H9 (cell line): ENCODE results near the gene THBS4. TPM values are rescaled to one million over a fixed set of nuclear protein-coding genes. Genes with fewer than 3 reads are reported as not detected.

Experiments used
- DNase-seq: peaks from one replicate; pipeline ENCODE4 v3.0.0-alpha.2; 2017
- H2AFZ ChIP-seq: one replicate; pipeline ENCODE4 v1.6.1; 2013; ENCODE audit warnings: mild to moderate bottlenecking, low read length, control low read depth, moderate library complexity
- H2AK5ac ChIP-seq: 2 replicates; pipeline ENCODE4 v1.6.1; 2013; ENCODE audit warnings: low read length, control low read depth, mixed read lengths; ENCODE audit not compliant: insufficient read length
- H2BK120ac ChIP-seq: one replicate; pipeline ENCODE4 v1.6.1; 2013; ENCODE audit warnings: low read depth, mild to moderate bottlenecking, low read length, control low read depth, inconsistent platforms; ENCODE audit not compliant: poor library complexity, severe bottlenecking
- H2BK12ac ChIP-seq: 2 replicates; pipeline ENCODE4 v1.6.1; 2013; ENCODE audit warnings: low read length, control low read depth, mixed read lengths, low read depth; ENCODE audit not compliant: insufficient read length
- H2BK15ac ChIP-seq: 2 replicates; pipeline ENCODE4 v1.6.1; 2013; ENCODE audit warnings: low read depth, low read length, control low read depth
- H2BK20ac ChIP-seq: one replicate; pipeline ENCODE4 v1.6.1; 2013; ENCODE audit warnings: low read depth, mild to moderate bottlenecking, low read length, control low read depth, inconsistent platforms; ENCODE audit not compliant: poor library complexity, severe bottlenecking
- H2BK5ac ChIP-seq: 2 replicates; pipeline ENCODE4 v1.6.1; 2013; ENCODE audit warnings: low read length, control low read depth, mixed read lengths; ENCODE audit not compliant: insufficient read length
- H3K14ac ChIP-seq: 2 replicates; pipeline ENCODE4 v1.6.1; 2013; ENCODE audit warnings: low read length, control low read depth; ENCODE audit not compliant: insufficient read depth
- H3K18ac ChIP-seq: 2 replicates; pipeline ENCODE4 v1.6.1; 2013; ENCODE audit warnings: low read depth, mild to moderate bottlenecking, mixed read lengths, low read length, control low read depth; ENCODE audit not compliant: insufficient read length
- H3K23ac ChIP-seq: 2 replicates; pipeline ENCODE4 v1.6.1; 2013; ENCODE audit warnings: low read length, control low read depth, mixed read lengths, low read depth; ENCODE audit not compliant: insufficient read length
- H3K23me2 ChIP-seq: 2 replicates; pipeline ENCODE4 v1.6.1; 2013; ENCODE audit warnings: low read depth, mild to moderate bottlenecking, mixed read lengths, low read length, control low read depth; ENCODE audit not compliant: insufficient read length, poor library complexity, severe bottlenecking
- H3K27ac ChIP-seq: 2 replicates; pipeline ENCODE4 v1.5.1; 2013; ENCODE audit warnings: low read length, control low read depth, mixed read lengths, low read depth; ENCODE audit not compliant: insufficient read length
- H3K27me3 ChIP-seq: 2 replicates; pipeline ENCODE4 v1.6.1; 2013; ENCODE audit warnings: low read length, control low read depth, inconsistent platforms; ENCODE audit not compliant: insufficient read depth
- H3K4ac ChIP-seq: 2 replicates; pipeline ENCODE4 v1.6.1; 2013; ENCODE audit warnings: low read depth, mild to moderate bottlenecking, control low read depth, inconsistent platforms, low read length, moderate library complexity
- H3K4me1 ChIP-seq: 2 replicates; pipeline ENCODE4 v1.6.1; 2013; ENCODE audit warnings: low read length, control low read depth, inconsistent platforms; ENCODE audit not compliant: insufficient read depth
- H3K4me2 ChIP-seq: 2 replicates; pipeline ENCODE4 v1.6.1; 2013; ENCODE audit warnings: low read length, control low read depth, mixed read lengths; ENCODE audit not compliant: insufficient read length, insufficient read depth
- H3K56ac ChIP-seq: 2 replicates; pipeline ENCODE4 v1.6.1; 2013; ENCODE audit warnings: low read depth, mild to moderate bottlenecking, mixed read lengths, low read length, control low read depth; ENCODE audit not compliant: insufficient read length
- H3K79me1 ChIP-seq: 2 replicates; pipeline ENCODE4 v1.6.1; 2013; ENCODE audit warnings: low read depth, mild to moderate bottlenecking, moderate library complexity, low read length, control low read depth, inconsistent platforms; ENCODE audit not compliant: insufficient read depth, poor library complexity, severe bottlenecking
- H3K79me2 ChIP-seq: 2 replicates; pipeline ENCODE4 v1.6.1; 2013; ENCODE audit warnings: low read length, control low read depth, inconsistent platforms; ENCODE audit not compliant: insufficient read depth
- H3K9ac ChIP-seq: 2 replicates; pipeline ENCODE4 v1.6.1; 2013; ENCODE audit warnings: low read length, control low read depth, mixed read lengths; ENCODE audit not compliant: insufficient read length; ENCODE audit errors: extremely low read depth
- H3K9me3 ChIP-seq: one replicate; pipeline ENCODE4 v1.6.1; 2013; ENCODE audit warnings: low read depth, low read length, inconsistent platforms; ENCODE audit not compliant: control insufficient read depth
- H3T11ph ChIP-seq: one replicate; pipeline ENCODE4 v1.6.1; 2013; ENCODE audit warnings: mild to moderate bottlenecking, low read length, control low read depth, inconsistent platforms
- H4K20me1 ChIP-seq: one replicate; pipeline ENCODE4 v1.6.1; 2013; ENCODE audit not compliant: control insufficient read depth, insufficient read length, insufficient read depth
- H4K5ac ChIP-seq: 2 replicates; pipeline ENCODE4 v1.6.1; 2013; ENCODE audit warnings: low read depth, mild to moderate bottlenecking, mixed read lengths, low read length, control low read depth; ENCODE audit not compliant: insufficient read length
- H4K8ac ChIP-seq: replicated peaks from 2 replicates; pipeline ENCODE4 v1.6.1; 2013; ENCODE audit warnings: low read length, control low read depth, mixed read lengths, low read depth; ENCODE audit not compliant: insufficient read length
- H4K91ac ChIP-seq: 2 replicates; pipeline ENCODE4 v1.6.1; 2013; ENCODE audit warnings: low read depth, mild to moderate bottlenecking, moderate library complexity, mixed read lengths, low read length, control low read depth; ENCODE audit not compliant: insufficient read length
- H3K27ac Mint-ChIP-seq, 3 experiments: 2 replicates in 2 of 3; 3 replicates in 1 of 3; pipeline ENCODE4 v1.8.0; 2020 to 2021; ENCODE audit warnings: mixed read lengths in 3 of 3, mild to moderate bottlenecking in 1 of 3, moderate library complexity in 1 of 3
- H3K27me3 Mint-ChIP-seq: 2 replicates; pipeline ENCODE4 v1.8.0; 2021; ENCODE audit warnings: low read depth, mild to moderate bottlenecking, moderate library complexity, mixed read lengths
- H3K36me3 Mint-ChIP-seq, 3 experiments: 2 replicates in 2 of 3; 3 replicates in 1 of 3; pipeline ENCODE4 v1.8.0; 2020 to 2021; ENCODE audit warnings: low read depth in 3 of 3, mixed read lengths in 3 of 3; ENCODE audit not compliant: insufficient read depth in 1 of 3
- H3K4me1 Mint-ChIP-seq, 2 experiments: 2 replicates each; pipeline ENCODE4 v1.8.0; 2020; ENCODE audit warnings: mixed read lengths in 2 of 2
- H3K4me3 Mint-ChIP-seq, 2 experiments: 2 replicates in 1 of 2; 3 replicates in 1 of 2; pipeline ENCODE4 v1.8.0; 2020 to 2021; ENCODE audit warnings: mild to moderate bottlenecking in 2 of 2, mixed read lengths in 2 of 2, moderate library complexity in 1 of 2
- H3K9me3 Mint-ChIP-seq, 2 experiments: 2 replicates in 1 of 2; 3 replicates in 1 of 2; pipeline ENCODE4 v1.8.0; 2020; ENCODE audit warnings: mild to moderate bottlenecking in 2 of 2, mixed read lengths in 2 of 2, moderate library complexity in 1 of 2
- WGBS: extraction: QIAGEN DNeasy Blood & Tissue Kit; methylation state at CpG from one replicate; pipeline ENCODE4 v1.1.7; 2013; ENCODE audit warnings: missing lambda C conversion rate, low lambda C conversion rate, mixed read lengths; ENCODE audit not compliant: insufficient read length; ENCODE audit errors: extremely low coverage; 5-methylcytosine and 5-hydroxymethylcytosine counted together
- total RNA-seq: library from RNA; stranded (reverse); gene quantifications from 2 replicates; pipeline ENCODE4 v1.2.1, GENCODE V29; 2021
- TF ChIP-seq, protein P1 (sequence below): fragments of 200-600 bp; sonication (generic); conservative IDR thresholded peaks from 3 replicates; pipeline ENCODE4 v1.8.0; 2021; ENCODE audit warnings: antibody characterized with exemption, mild to moderate bottlenecking

THBS4 gene
- total RNA-seq, 1 experiment from 2014 or later = 19.0 TPM

DNA sequence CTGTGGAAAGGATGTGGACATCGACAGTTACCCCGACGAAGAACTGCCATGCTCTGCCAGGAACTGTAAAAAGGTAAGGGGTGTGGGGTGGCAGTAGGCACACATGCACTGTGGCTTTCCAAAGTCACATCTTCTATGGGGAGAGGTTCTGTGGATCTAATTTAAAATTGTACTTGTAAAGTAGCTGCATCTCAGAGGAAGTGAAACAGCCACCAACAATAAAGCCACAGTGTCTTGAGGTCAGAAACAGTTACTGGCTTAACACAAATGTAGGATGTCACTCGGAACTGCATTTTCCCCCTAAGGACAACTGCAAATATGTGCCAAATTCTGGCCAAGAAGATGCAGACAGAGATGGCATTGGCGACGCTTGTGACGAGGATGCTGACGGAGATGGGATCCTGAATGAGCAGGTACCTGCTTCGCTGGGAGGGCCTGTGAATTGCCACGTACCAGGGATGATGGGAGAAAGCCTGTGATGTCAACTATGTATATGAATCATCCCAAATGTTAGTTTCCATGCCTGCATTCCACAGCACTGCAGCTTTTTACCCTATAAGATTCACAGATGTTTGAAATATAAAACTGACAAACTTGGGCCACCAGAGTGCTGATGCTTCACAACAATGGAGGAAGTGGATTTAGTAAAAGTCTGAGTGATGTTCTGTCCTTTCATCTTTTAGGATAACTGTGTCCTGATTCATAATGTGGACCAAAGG lies 35.3 kb downstream of the THBS4 start:
- no peak overlapping the region for H2AFZ ChIP-seq
- DNase-seq = no peak
- no peak overlapping the region for H4K8ac ChIP-seq
- no peaks in the 10 kb centered on the region for H3K4me1 ChIP-seq
- H4K91ac ChIP-seq = no peak overlapping the region
- WGBS = no CpG with 5 or more reads among the region's 10 CpGs
- H3K23ac ChIP-seq = no peak overlapping the region
- no peak overlapping the region for H3K4me2 ChIP-seq
- no peaks in the 10 kb centered on the region for H3K23me2 ChIP-seq
- H2BK20ac ChIP-seq = no peak overlapping the region
- H3K79me2 ChIP-seq = no peaks in the 10 kb centered on the region
- no peaks in the 10 kb centered on the region; the same call in 1 of the 2 replicates for H3K27me3 Mint-ChIP-seq
- H3K27ac ChIP-seq = no peak overlapping the region
- no peak overlapping the region for H2BK15ac ChIP-seq
- no peak overlapping the region for H3K18ac ChIP-seq
- H3K27me3 ChIP-seq = no peaks in the 10 kb centered on the region
- H3K4me3 Mint-ChIP-seq = no peak overlapping the region
- H2BK12ac ChIP-seq = no peak overlapping the region
- H3K4me1 Mint-ChIP-seq = peaks cover 7% of the 10 kb centered on the region in 2 experiments
- no peak overlapping the region for H3K4ac ChIP-seq
- no peak overlapping the region; a peak in 1 of 7 replicates for H3K27ac Mint-ChIP-seq
- H3K36me3 Mint-ChIP-seq = peaks cover 0 to 4% (median 2%) of the 10 kb centered on the region in 3 experiments; a peak in 1 of 7 replicates
- H3K14ac ChIP-seq = no peak overlapping the region
- H4K5ac ChIP-seq = no peak overlapping the region
- H3T11ph ChIP-seq = no peak overlapping the region
- H3K56ac ChIP-seq = no peak overlapping the region
- H3K79me1 ChIP-seq = no peaks in the 10 kb centered on the region
- H4K20me1 ChIP-seq = no peaks in the 10 kb centered on the region
- H2BK120ac ChIP-seq = no peak overlapping the region
- no peak overlapping the region for H3K9ac ChIP-seq
- no peak overlapping the region for H2AK5ac ChIP-seq
- TF ChIP-seq, protein P1, sequence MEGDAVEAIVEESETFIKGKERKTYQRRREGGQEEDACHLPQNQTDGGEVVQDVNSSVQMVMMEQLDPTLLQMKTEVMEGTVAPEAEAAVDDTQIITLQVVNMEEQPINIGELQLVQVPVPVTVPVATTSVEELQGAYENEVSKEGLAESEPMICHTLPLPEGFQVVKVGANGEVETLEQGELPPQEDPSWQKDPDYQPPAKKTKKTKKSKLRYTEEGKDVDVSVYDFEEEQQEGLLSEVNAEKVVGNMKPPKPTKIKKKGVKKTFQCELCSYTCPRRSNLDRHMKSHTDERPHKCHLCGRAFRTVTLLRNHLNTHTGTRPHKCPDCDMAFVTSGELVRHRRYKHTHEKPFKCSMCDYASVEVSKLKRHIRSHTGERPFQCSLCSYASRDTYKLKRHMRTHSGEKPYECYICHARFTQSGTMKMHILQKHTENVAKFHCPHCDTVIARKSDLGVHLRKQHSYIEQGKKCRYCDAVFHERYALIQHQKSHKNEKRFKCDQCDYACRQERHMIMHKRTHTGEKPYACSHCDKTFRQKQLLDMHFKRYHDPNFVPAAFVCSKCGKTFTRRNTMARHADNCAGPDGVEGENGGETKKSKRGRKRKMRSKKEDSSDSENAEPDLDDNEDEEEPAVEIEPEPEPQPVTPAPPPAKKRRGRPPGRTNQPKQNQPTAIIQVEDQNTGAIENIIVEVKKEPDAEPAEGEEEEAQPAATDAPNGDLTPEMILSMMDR = no peak
- H3K9me3 ChIP-seq = no peaks in the 10 kb centered on the region
- H3K9me3 Mint-ChIP-seq = no peaks in the 10 kb centered on the region
- H2BK5ac ChIP-seq = no peak overlapping the region
